Stimulated activated CD4-positive, alpha-beta T cell treated with anti-CD3 and anti-CD28 coated beads, Interleukin-4, amount 100 ng/mL, for 48 hours (primary cell): ENCODE data around the gene RPS27.
"Not testable (repeated sequence)": the region's sequence is repeated elsewhere in the genome, so short reads cannot be mapped to it uniquely, and the experiment has no call there.

Experiments used
- DNase-seq, 2 donors: peaks; one replicate each; pipeline ENCODE4 v3.0.0-alpha.2; 2020; ENCODE audit warnings: low read depth in 2 of 2

The RPS27 gene

DNA sequence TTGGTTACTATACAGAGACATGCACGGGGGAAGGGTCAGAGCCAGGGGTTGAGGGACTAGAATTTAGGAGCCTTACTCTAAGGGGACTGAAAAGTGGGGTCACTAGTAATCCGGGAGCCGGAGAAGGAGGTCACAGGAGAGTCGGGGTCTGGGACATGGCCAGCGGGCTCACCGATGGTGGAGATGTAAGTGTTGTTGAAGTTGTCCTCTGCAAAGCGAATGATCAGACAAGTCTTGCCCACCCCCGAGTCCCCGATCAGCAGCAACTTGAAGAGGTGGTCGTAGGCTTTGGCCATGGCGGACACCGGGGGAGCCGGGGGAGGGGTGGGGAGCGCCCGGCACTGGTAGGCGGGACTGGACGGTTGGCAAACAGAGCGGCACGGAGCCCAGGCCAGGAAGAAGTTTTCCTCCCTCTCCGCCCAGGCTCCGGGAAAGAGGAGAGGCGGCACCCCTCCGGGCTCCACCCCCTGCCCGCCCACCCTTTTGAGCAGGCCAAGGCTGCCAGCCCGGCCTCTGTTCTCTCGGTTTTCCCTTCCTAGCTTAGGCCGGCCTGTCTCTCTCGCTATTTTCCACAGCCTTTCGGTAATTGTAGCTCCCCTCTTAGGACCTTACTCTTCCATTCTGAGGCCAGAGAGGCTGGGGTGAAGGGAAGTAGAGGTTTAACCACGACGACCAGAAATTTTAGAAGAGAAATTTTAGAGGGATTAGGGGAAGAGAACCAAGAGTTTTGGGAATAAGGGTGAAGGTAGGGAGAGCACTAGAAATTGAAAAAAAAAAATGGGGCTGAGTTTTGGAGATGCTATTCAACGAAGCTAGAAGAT is 4.4 kb upstream of the RPS27 start, which contains the start of gene RAB13:
TSS of gene RAB13 (minus strand) at position 399 of the 821 bp plus-strand sequence. CDS start at position 296, 103 bp downstream.
- no peak for DNase-seq

- DNase-seq: no peak
Observed at GRCh38 chr1:153987621-153988020, 2.9 kb upstream of the RPS27 start.

- no peak for DNase-seq
Observed at GRCh38 chr1:153991151-153991630, 629 bp downstream of the RPS27 start.

DNA sequence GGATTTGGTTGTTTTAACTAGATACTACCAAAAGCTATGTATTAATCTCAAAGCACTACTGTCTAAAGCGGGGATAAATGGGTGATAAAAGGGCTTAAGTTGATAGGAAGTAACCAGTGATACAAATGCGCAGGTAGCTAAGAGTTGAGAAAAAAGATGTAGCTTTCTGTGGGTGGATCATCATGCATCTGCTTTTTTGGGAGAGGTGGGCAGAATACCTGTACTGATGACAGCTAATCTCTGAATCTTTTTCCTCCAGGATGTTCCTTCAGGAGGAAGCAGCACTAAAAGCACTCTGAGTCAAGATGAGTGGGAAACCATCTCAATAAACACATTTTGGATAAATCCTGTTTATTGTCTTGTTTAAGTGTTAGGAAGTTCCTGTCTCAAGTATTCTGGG is 1.2 kb downstream of the RPS27 start:
- no peak for DNase-seq

DNA sequence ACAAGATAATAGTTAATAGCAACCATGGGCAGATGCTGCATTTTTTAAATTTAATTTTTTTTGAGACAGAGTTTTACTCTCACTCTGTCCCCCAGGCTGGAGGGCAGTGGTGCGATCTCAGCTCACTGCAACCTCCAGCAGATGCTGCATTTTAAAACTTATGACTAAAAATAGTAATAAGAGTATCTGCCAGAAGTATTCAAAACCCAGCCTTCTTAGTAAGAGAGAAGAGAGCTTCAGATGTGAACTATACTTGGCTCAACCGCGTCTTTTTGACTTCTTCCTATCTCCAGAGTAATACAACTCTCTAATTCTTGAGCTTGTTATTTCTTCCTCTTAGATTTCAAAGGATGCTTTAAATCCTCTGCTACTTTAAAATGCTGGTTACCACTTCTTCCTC is 4.6 kb downstream of the RPS27 start:
- DNase-seq: no peak

DNA sequence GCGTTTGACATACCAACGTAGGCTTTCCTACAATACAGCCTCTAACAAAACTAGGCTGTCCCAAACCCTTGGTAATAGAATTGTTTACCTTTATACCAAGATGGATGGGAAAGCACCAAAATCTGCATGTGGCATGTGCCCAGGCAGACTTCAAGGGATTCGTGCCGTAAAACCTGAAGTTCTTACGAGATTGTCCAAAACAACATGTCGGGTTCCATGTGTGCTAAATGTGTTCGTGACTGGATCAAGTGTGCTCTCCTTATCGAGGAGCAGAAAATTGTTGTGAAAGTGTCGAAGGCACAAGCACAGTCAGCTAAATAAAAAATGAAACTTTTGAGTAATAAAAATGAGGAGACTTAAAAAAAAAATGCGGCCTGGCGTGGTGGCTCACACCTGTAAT is 5.1 kb downstream of the RPS27 start:
- no peak for DNase-seq

GRCh38 chr1:153996882-153997281 is 6.3 kb downstream of the RPS27 start:
- not testable (repeated sequence) for DNase-seq

- DNase-seq: no peak
Observed at GRCh38 chr1:154000420-154000819, 9.9 kb downstream of the RPS27 start.

DNA sequence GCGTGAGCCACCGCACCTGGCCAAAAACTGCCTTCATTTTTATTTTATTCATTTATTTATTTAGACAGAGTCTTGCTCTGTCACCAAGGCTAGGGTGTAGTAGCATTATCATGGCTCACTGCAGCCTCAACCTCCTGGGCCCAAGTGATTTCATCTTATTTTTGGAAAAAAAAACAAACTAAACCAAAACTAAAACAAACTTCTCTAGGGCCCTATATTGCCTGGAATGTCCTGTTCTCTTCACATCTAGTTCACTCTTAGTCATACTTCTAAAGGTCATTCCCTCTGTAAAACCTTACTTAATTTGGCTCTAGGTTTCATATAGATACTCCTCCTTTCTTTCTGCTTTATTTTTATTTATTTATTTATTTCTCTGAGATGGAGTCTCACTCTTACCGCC is 15.6 kb downstream of the RPS27 start:
- DNase-seq: no peak

DNA sequence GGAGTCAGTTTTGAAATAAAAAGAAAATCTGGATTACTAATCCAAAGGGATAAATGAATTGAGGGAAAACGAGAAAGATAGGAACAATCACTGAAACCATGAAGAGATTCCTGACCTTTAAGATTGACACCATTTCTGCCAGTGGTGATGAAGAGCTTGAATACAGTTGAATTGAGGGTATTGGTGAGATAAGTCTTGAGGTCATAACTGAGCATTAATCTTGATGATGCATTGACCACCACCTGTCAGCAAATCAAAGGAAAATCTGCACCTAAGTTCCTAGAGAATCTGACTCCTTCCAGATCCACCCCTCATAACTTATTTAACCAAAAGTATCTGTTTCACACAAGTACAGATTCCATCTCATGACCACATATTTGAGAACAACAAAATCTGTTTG is 21.6 kb downstream of the RPS27 start:
- no peak for DNase-seq

DNA sequence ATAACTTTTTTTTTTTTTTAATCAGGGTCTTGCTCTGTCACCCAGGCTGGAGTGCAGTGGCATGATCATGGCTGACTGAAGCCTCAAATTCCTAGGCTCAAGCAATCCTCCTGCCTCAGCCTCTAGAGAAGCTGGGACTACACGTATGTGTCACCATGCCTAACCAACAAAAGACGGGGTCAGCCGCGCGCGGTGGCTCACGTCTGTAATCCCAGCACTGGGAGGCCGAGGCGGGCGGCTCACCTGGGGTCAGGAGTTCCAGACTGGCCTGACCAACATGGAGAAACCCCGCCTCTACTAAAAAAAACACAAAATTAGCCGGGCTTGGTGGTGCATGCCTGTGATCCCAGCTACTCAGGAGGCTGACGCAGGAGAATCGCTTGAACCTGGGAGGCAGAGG is 22.0 kb downstream of the RPS27 start:
- not testable (repeated sequence) for DNase-seq

DNA sequence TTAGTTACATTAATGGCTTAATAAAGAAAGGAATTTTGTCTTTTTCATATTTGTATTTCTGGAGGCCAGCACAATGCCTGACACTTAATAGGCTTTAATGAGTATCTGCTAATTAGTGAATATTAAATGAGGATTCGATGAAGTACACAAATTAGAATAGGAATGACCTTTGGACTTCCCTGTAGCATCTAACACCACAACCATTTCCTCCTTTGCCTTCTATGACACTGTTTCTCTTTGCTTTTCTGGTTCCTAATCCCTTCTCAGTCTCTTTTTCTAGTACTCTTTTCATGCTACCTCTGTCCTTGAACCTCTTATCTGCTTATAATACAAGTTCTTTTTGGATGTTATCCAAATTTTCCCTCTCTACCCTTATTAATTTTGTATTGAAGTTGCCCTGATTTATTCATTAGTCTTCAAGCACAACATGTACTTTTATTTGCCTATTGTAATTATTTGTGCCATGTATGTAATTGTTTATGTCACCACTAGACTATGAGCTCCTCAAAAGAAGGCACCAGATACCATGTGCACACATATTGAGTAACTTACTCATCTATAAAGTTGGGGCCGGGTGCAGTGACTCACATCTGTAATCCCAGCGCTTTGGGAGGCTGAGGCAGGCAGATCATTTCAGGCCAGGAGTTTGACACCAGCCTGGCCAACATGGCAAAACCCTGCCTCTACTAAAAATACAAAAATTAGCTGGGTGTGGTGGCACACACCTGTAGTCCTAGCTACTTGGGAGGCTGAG is 23.8 kb downstream of the RPS27 start:
- no peak for DNase-seq

DNA sequence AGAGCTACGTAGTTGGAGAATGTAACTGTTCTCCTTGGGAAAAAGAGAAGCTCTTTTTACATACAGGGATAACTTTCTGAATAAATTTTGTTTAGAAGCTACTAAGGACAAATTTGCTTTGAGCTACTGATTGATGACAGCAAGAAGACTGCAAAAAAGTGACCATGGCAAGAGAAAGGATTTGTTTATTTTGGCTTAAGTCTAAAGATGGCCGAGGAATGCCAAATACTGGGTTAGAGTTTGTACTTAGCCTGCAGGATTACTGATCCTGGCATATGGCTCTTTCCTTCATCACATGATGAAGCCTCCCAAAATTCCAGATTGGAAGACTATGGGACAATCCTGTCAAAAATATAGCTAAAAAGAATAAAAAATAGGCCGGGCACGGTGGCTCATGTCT is 28.7 kb downstream of the RPS27 start:
- no peak for DNase-seq

- no peak for DNase-seq
Observed at GRCh38 chr1:154019940-154020339, 29.4 kb downstream of the RPS27 start.

DNA sequence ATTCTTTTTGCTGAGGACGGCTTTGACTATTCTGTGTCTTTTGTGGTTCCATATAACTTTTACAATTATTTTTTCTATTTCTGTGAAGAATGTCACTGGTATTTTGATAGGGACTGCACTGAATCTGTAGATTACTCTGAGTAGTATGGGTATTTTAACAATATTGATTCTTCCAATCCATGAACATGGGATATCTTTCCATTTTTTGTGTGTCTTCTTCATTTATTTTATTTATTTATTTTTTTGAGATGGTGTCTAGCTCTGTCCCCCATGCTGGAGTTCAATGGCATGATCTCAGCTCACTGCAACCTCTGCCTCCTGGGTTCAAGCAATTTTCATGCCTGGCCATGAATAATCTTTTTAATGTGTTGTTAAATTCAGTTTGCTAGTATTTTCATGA is 43.1 kb downstream of the RPS27 start:
- not testable (repeated sequence) for DNase-seq
